Uterus (tissue), 2 donors: Measurements from ENCODE around the gene MRNIP.

Source experiments
- POLR2A ChIP-seq, 2 donors: fragments of 450-650 bp; IDR thresholded peaks; one replicate each; pipeline ENCODE4 v1.6.1; 2016; ENCODE audit warnings: antibody characterized with exemption in 2 of 2, mild to moderate bottlenecking in 1 of 2, moderate library complexity in 1 of 2
- TF ChIP-seq, protein P1 (sequence below), 4 experiments: fragments of 200-600 bp in 2 of 4; fragments of 450-650 bp in 2 of 4; sonication (generic) in 2 of 4; IDR thresholded peaks; one replicate each; pipeline ENCODE4 v1.5.1; 2016 to 2019; ENCODE audit warnings: antibody characterized with exemption in 4 of 4, mild to moderate bottlenecking in 2 of 4, moderate library complexity in 1 of 4

DNA sequence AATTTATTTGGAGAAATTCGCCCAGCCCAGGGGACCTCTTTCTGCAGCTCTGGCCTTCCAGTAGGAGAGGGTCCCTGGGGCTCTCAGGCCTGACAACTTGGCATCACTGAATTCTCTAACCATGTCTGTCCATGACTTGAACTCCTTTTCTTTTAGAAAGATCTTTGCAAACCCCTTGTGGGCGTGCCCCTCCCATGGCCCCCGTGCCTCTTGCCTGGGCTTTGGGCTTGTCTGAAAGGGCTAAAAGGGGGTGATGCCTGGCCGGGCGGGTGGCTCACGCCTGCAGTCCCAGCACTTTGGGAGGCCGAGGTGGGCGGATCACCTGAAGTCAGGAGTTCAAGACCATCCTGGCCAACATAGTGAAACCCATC lies 41.2 kb downstream of the MRNIP start:
- TF ChIP-seq POLR2A (IDR thresholded peaks at IDR 0.05), result no peak
- TF ChIP-seq, protein P1, sequence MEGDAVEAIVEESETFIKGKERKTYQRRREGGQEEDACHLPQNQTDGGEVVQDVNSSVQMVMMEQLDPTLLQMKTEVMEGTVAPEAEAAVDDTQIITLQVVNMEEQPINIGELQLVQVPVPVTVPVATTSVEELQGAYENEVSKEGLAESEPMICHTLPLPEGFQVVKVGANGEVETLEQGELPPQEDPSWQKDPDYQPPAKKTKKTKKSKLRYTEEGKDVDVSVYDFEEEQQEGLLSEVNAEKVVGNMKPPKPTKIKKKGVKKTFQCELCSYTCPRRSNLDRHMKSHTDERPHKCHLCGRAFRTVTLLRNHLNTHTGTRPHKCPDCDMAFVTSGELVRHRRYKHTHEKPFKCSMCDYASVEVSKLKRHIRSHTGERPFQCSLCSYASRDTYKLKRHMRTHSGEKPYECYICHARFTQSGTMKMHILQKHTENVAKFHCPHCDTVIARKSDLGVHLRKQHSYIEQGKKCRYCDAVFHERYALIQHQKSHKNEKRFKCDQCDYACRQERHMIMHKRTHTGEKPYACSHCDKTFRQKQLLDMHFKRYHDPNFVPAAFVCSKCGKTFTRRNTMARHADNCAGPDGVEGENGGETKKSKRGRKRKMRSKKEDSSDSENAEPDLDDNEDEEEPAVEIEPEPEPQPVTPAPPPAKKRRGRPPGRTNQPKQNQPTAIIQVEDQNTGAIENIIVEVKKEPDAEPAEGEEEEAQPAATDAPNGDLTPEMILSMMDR (IDR thresholded peaks at IDR 0.05), result no peak
